ENCODE data around the gene ATP5F1D. TPM values are rescaled to one million over a fixed set of nuclear protein-coding genes. Genes with fewer than 3 reads are reported as not detected.

Gene ATP5F1D
- total RNA-seq, 2 experiments from 2014 or later: 151 to 166 TPM

DNA sequence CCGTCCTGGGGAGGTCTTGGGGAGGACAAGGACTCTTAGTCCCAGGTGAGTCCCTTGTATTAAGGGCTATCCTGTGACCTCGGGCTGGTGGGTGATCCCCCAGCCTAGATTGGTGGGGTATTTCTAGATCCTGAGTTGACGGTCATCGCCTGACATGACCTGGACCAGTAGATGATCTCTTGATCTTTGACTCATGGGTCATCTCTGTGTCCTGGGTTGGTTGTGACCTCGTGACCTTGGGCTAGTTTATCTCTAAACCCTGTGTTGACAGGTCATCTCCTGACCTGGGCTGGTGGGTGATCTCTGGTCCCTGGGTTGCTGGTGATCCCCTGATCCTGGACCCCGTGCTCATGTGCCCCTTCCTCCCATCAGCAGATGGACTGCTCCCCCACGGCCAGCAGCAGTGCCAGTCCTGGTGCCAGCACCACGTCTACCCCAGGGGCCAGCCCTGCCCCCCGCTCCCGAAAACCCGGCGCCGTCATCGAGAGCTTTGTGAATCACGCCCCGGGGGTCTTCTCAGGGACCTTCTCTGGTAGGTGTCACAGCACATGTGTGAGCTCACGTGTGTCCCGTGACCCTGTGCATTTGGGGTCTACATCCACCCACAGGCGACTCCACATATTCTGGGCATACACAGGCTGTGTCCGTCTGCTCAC is 13.1 kb downstream of the ATP5F1D start:
- DNase-seq: no peak
- Mint-ChIP-seq H3K9me3 (no peaks in the 10 kb centered on the region), H3K36me3 (ENCODE audit: low read depth) (peaks cover 45% of the 10 kb centered on the region), H3K27ac (peak overlapping the region; percentile 57), H3K4me1 (peaks cover 41% of the 10 kb centered on the region), H3K4me3 (peak overlapping the region; percentile 16), H3K27me3 (no peaks in the 10 kb centered on the region)
- ChIA-PET POLR2A (no interaction called here), CTCF (interaction anchor here (1.2 to 7.3 kb wide), 3 partner anchors 11 to 21 kb away, joined by 3 to 105 read pairs (median 65); partner anchors contain the start of genes CIRBP and FAM174C)

DNA sequence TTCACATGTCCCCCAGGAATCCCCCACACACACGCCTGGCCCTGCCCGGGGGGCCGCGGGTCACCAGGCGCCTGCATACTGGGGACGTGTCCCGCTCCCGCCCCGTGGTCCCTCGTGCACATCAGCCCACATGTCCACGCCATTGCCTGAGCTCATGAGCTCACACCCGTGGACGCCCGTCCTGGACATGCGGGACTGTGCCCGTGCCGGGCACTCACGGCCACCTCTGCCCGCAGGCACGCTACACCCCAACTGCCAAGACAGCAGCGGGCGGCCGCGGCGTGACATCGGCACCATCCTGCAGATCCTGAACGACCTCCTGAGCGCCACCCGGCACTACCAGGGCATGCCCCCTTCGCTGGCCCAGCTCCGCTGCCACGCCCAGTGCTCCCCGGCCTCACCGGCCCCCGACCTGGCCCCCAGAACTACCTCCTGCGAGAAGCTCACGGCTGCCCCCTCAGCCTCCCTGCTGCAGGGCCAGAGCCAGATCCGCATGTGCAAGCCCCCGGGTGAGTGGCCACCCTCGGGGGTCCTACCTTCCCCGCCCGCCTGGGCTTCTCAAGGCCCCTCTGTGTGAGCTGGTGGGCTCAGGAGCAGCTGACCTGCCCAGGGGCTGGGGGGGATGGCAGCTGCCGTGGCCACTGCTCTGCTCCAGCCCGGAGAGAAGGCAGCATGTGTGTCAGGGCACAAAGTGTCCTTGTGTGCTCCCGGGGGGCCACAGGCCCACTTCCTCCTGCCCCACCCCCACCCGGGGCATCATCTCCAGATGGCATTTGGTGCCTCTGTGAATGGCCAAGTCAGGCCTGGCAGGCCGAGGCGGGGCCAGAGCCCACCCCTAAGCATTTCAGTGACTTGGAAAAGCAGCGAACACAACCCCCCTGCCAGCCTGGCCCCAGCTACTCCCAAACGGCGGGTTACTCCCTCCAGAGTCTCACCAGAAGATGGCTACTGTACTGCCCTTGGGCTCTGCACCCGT is 13.9 kb downstream of the ATP5F1D start:
- H3K4me3 Mint-ChIP-seq: no peak overlapping the region
- H3K36me3 Mint-ChIP-seq (ENCODE audit: low read depth): peaks cover 45% of the 10 kb centered on the region
- H3K4me1 Mint-ChIP-seq: peaks cover 45% of the 10 kb centered on the region
- ChIA-PET POLR2A (interaction anchor here (1.6 kb wide), 1 partner anchor 13 kb away, joined by 4 read pairs; no protein-coding TSS in a partner anchor), CTCF (interaction anchor here (1.2 to 7.3 kb wide), 3 partner anchors 10 to 20 kb away, joined by 3 to 105 read pairs (median 65); partner anchors contain the start of genes CIRBP and FAM174C)
- H3K9me3 Mint-ChIP-seq: no peaks in the 10 kb centered on the region
- no peak overlapping the region for H3K27ac Mint-ChIP-seq
- H3K27me3 Mint-ChIP-seq: no peaks in the 10 kb centered on the region
- no peak for DNase-seq

DNA sequence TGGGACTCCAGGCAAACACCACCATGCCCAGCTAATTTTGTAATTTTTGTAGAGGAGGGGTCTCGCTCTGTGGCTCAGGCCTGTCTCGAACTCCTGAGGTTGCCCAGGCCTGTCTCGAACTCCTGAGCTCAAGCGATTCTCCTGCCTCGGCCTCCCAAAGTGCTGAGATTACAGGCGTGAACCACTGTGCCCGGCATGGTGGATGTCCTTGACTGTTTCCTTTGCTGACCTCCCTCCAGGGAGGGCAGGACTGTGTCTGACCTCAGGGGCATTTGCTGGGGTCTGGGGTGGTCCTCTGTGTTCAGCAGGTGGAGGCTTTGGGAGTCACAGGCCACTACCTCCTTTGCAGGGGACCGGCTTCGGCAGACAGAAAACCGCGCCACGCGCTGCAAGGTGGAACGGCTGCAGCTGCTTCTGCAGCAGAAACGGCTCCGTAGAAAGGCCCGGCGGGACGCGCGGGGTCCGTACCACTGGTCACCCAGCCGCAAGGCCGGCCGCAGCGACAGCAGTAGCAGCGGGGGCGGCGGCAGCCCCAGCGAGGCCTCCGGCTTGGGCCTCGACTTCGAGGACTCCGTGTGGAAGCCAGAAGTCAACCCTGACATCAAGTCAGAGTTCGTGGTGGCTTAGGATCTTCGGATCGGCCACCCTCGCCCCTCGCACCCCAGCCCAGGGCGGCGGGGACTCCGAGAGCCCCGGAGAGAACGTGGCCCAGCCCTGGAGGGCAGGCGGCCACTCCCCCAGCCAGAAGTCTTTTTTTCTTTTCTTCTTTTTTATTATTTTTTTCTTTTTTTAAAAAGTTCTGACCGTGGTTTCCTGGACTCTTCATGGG is 15.3 kb downstream of the ATP5F1D start:
- no peak overlapping the region for H3K27ac Mint-ChIP-seq
- no peaks in the 10 kb centered on the region for H3K9me3 Mint-ChIP-seq
- H3K4me1 Mint-ChIP-seq: peaks cover 53% of the 10 kb centered on the region
- no peaks in the 10 kb centered on the region for H3K27me3 Mint-ChIP-seq
- POLR2A ChIA-PET: interaction anchor here (1.6 kb wide), 1 partner anchor 12 kb away, joined by 4 read pairs; no protein-coding TSS in a partner anchor
- no peak for DNase-seq
- peaks cover 37% of the 10 kb centered on the region for H3K36me3 Mint-ChIP-seq (ENCODE audit: low read depth)
- CTCF ChIA-PET: interaction anchor here (0.6 to 7.3 kb wide), 3 partner anchors 9 to 573 kb away, joined by 3 to 105 read pairs (median 65); partner anchors contain the start of gene CIRBP
- no peak overlapping the region for H3K4me3 Mint-ChIP-seq

DNA sequence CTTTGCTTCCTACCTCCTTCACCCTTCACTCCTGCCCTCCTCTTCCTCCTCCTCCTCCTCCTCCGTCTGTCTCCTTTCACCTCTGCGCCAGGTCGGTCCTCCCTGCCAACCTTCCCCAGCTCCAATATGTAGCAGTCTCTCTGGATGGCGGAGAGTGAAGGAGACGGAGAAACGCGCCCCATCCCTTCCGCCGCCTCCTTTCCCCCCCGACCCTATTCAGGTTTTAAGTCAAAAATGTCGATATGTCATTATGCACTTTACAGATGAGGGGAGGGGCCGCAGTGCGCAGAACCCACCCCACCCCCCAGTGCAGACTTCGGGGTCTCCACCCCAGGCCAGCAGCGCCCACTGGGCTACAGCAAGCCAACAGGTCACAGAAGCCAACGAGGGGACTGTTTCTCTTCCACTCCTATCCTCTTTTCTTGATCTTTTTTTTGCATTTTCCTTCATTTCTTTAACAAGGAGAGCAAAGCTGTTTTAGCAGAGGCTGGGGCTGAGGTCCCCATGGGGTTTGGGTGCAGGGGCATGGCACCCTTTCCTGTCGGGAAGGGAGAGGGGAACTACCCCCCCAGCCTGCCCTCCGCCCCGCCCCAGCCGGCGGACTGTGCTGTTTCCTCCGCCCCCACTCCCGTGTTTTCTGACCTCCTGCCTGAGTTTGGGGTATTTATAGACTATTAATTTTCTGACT is 16.1 kb downstream of the ATP5F1D start:
- POLR2A ChIA-PET: interaction anchor here (0.6 to 1.6 kb wide), 2 partner anchors 11 kb away, joined by 3 to 4 read pairs; no protein-coding TSS in a partner anchor
- Mint-ChIP-seq H3K4me3 (peak overlapping the region; percentile 83), H3K4me1 (peaks cover 57% of the 10 kb centered on the region), H3K9me3 (no peaks in the 10 kb centered on the region), H3K27me3 (no peaks in the 10 kb centered on the region), H3K36me3 (ENCODE audit: low read depth) (peaks cover 32% of the 10 kb centered on the region), H3K27ac (peak overlapping the region; percentile 96)
- CTCF ChIA-PET: interaction anchor here (0.6 to 7.3 kb wide), 3 partner anchors 8 to 574 kb away, joined by 3 to 105 read pairs (median 65); partner anchors contain the start of gene CIRBP
- DNase-seq: no peak

DNA sequence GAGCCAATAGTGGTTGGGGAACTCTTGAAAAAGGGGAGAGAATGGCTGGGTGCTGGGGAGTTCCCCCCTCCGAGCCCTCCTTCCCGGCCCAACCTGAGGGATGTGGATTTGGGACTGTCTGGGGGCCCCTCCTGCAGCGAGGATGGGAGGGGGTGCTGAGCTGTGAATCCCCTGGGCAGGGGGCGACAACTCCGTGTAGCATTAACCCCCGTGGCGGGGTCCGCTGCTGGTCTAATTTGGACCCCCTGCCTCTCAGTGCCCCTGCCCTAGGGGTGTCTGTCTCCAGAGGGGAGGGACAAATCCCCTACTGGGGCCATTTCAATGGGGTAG is 16.6 kb downstream of the ATP5F1D start:
- Mint-ChIP-seq H3K27me3 (no peaks in the 10 kb centered on the region), H3K4me1 (peaks cover 60% of the 10 kb centered on the region)
- CTCF ChIA-PET: interaction anchor here (6.6 to 7.3 kb wide), 2 partner anchors 8 to 14 kb away, joined by 65 to 105 read pairs; partner anchors contain the start of gene CIRBP

DNA sequence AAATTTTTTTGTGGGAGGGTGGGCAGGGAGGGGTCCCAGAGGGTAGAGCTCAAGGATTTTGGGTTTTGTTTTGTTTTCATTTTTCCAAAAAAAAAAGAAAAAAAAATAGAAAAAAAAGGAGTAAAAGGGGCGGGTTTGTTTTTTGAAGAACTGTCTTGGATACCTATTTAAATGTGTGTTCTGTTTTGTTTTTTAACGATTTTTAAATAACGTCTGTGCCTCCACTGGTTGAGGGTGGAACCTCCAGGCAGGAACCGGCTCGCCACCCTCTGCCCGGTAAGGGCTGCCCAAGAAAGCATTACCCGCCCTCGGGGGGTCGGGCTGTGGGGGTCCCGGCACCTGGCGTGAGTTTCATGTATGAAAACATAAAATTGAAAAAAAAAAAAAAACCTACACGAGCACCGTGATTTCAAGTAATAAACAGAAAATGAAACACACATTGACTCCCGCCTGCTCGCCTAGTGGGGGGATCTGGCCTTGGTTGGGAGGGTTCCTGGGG is 17.2 kb downstream of the ATP5F1D start:
- DNase-seq: no peak
- peak overlapping the region; percentile 83 for H3K4me3 Mint-ChIP-seq
- ChIA-PET POLR2A (interaction anchor here (0.6 kb wide), 1 partner anchor 15 kb away, joined by 3 read pairs; no protein-coding TSS in a partner anchor), CTCF (interaction anchor here (6.6 to 11.3 kb wide), 2 partner anchors 15 kb away, joined by 65 to 299 read pairs; partner anchors contain the start of gene ATP5F1D)
- peaks cover 58% of the 10 kb centered on the region for H3K4me1 Mint-ChIP-seq
- H3K9me3 Mint-ChIP-seq: no peaks in the 10 kb centered on the region
- H3K27ac Mint-ChIP-seq: peak overlapping the region; percentile 96
- H3K36me3 Mint-ChIP-seq (ENCODE audit: low read depth): peaks cover 27% of the 10 kb centered on the region
- no peaks in the 10 kb centered on the region for H3K27me3 Mint-ChIP-seq

More for the DNA sequence above, 16.6 kb downstream of the ATP5F1D start:
- no peaks in the 10 kb centered on the region for H3K9me3 Mint-ChIP-seq
- POLR2A ChIA-PET: interaction anchor here (0.6 kb wide), 1 partner anchor 11 kb away, joined by 3 read pairs; no protein-coding TSS in a partner anchor
- peak overlapping the region; percentile 83 for H3K4me3 Mint-ChIP-seq
- DNase-seq: no peak
- peak overlapping the region; percentile 96 for H3K27ac Mint-ChIP-seq
- peaks cover 32% of the 10 kb centered on the region for H3K36me3 Mint-ChIP-seq (ENCODE audit: low read depth)

DNA sequence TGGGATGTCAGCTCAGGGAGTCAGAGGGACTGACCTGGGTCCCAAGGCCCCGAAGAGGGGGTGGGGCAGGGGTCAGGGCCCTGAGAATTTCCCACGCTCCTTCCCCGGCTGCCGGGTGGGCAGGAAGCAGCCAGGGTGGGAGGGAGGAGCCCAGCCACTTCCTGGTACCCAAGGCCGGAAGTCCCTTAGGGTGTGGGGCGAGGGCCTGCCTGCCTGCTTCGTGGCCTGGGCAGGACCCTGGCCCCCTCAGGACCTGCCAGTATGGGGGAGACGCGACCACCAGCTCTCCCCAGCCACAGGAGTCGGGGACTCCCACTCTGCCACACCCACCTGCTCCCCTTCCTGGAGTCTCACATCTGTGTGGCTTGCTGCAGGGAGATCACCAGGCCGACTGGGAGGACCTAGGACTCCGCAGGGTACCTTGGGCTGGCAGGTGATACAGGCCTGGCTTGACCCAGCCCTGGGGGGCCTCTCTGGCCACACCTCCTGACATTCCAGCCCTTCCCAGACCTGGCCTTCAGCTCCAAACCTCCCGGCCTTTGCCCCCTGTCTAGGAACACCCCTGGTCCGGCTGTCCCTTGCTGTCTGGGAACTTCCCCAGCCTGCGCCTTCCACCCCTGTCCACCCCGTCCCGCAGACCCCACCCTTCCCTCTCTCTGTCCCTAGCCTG is 17.8 kb downstream of the ATP5F1D start:
- ChIA-PET CTCF (interaction anchor here (11.3 kb wide), 1 partner anchor 16 kb away, joined by 299 read pairs; the partner anchor contains the start of gene ATP5F1D), POLR2A (interaction anchor here (0.6 to 0.7 kb wide), 2 partner anchors 9 to 15 kb away, joined by 3 to 4 read pairs; partner anchors contain the start of gene CIRBP)
- Mint-ChIP-seq H3K4me1 (peaks cover 58% of the 10 kb centered on the region), H3K4me3 (peak overlapping the region; percentile 83), H3K9me3 (no peaks in the 10 kb centered on the region), H3K36me3 (ENCODE audit: low read depth) (peaks cover 27% of the 10 kb centered on the region), H3K27me3 (no peaks in the 10 kb centered on the region), H3K27ac (peak overlapping the region; percentile 96)
- DNase-seq: peak; percentile 81

DNA sequence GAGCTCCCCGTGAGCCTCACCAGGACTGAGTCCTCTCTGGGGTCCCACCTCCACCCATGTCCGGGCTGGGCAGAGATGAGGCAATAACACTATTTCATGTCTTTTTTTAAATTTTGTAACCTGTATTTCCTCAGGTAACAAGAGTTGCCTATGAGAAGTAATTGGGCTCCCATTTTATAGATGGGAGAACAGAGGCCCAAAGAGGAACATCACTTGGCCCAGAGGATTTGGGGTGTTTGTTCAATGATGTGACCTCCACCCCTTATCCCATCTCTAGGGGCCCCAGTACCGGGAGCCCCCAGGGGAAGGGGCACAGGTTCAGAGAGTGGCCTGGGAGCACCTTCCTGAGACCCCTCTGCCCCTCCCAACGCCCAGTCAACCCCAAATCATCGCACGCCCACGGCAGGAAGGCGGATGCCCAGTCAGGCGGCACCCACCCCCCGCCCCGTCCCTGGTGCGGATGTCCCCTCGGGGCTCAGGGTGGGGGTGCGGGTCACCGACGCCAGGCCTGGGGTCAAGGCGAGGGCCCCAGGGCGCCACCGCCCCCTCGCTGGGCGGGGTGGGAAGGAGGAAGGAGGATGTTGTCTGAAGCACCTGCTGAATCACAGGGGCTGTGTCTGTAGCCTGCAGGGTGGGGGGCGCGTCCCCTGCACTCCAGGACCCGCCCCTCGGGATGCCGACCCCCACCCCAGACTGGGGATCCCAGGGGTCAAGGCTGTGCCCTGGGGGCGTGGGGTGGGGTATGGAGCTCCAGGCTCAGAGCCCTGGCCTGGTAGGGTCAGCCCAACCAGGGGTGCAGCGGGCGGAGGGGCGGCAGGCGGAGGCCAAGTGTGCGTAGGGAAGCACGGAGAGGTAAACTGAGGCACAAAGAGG is 18.6 kb downstream of the ATP5F1D start:
- POLR2A ChIA-PET: interaction anchor here (0.7 to 1.2 kb wide), 2 partner anchors 9 kb away, joined by 3 to 4 read pairs; partner anchors contain the start of gene CIRBP
- H3K4me3 Mint-ChIP-seq: peak overlapping the region; percentile 87
- H3K36me3 Mint-ChIP-seq (ENCODE audit: low read depth): peaks cover 19% of the 10 kb centered on the region
- H3K4me1 Mint-ChIP-seq: peaks cover 52% of the 10 kb centered on the region
- peak overlapping the region; percentile 96 for H3K27ac Mint-ChIP-seq
- no peaks in the 10 kb centered on the region for H3K9me3 Mint-ChIP-seq
- CTCF ChIA-PET: interaction anchor here (1.2 to 11.3 kb wide), 3 partner anchors 9 to 16 kb away, joined by 3 to 299 read pairs (median 3); partner anchors contain the start of genes ATP5F1D and CIRBP
- no peaks in the 10 kb centered on the region for H3K27me3 Mint-ChIP-seq
- DNase-seq: peak; percentile 54

DNA sequence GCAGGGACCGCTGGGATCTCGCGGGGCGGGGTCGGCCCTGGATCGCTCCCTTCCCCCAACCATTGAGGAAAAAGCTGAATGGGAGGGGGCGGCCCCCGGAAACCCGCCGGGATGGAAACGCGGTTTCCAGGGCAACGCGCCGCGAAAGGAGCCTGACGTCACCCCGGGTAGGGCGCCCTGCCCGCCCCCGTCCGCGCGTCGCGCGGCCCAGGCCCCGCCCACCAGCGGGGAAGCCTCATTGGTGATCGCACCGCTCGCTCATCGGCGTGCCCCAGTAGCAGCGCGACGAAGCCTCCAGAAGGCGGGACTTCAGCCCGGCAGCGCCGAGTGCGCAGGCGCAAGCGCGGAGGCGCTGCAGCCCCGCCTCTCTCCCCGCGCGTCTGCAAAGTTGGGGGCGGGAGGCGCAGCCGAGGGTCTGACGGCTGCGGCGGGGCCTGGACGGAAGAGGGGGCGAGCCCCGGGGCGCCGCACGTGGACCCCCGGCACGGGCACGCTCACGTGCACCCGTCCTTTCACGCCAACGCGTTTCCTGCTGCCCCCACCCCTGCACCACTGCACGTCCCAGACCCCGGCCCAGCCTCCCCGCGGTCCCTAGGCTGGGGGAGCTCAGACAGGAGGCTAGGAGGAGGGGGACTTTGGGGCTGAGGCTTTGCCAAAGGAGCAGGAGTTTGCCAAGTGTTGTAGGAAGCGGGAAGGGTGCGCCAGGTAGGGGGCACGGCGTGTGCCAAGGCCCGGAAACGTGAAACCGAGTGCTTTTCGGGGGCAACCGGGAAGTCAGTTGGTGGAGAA is 19.4 kb downstream of the ATP5F1D start:
- H3K4me1 Mint-ChIP-seq: peaks cover 57% of the 10 kb centered on the region
- no peaks in the 10 kb centered on the region for H3K9me3 Mint-ChIP-seq
- peaks cover 16% of the 10 kb centered on the region for H3K36me3 Mint-ChIP-seq (ENCODE audit: low read depth)
- DNase-seq: peak; percentile 97
- POLR2A ChIA-PET: interaction anchor here (1.2 kb wide), 1 partner anchor 8 kb away, joined by 3 read pairs; the partner anchor contains the start of gene CIRBP
- no peaks in the 10 kb centered on the region for H3K27me3 Mint-ChIP-seq
- peak overlapping the region; percentile 87 for H3K4me3 Mint-ChIP-seq
- CTCF ChIA-PET: interaction anchor here (1.2 to 11.3 kb wide), 4 partner anchors 8 to 17 kb away, joined by 3 to 299 read pairs (median 4); partner anchors contain the start of genes ATP5F1D and CIRBP
- H3K27ac Mint-ChIP-seq: peak overlapping the region; percentile 93
